NCI-H128 (cell line): Measurements from ENCODE around the gene GREB1.

Experiments used
- DNase-seq: peaks from one replicate; lab custom pipeline; 2025; ENCODE audit not compliant: unreplicated experiment; lab: John Stamatoyannopoulos, UW

The GREB1 gene

DNA sequence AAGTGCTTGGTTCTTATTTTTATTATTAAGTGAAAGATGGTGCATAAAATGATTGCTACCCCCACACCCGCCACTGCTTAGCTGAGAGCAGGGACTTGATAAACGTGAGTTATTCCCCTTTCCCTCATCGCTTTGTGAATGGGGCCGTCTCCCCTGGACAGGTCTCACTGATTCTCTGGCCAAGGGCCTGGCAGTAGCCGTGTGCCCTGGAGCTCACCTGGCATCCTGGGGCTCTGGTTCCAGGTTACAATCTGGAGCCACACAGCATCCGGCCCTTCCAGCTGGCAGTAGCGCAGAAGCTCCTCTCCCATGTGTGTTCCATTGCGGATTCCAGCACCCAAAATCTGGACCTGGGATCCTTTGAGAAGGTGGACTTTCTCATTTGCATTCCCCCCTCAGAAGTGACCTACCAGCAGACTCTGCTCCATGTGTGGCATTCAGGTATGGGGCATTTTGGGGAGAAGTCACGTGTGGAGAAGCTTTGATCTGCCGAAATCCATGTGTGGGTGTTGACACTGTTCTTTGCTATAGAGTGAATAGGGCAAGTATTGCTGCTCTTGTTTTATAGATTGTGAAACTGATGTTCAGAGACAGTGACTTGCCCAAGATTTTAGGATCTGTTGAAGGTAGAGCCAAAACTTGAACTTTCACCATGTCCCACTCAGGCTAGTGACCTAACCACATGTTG is 63.8 kb downstream of the GREB1 start:
- no peak for DNase-seq

- DNase-seq: no peak
Observed at GRCh38 chr2:11598228-11598731, 64.4 kb downstream of the GREB1 start.

- no peak for DNase-seq
Observed at GRCh38 chr2:11602563-11603204, 68.8 kb downstream of the GREB1 start.

DNA sequence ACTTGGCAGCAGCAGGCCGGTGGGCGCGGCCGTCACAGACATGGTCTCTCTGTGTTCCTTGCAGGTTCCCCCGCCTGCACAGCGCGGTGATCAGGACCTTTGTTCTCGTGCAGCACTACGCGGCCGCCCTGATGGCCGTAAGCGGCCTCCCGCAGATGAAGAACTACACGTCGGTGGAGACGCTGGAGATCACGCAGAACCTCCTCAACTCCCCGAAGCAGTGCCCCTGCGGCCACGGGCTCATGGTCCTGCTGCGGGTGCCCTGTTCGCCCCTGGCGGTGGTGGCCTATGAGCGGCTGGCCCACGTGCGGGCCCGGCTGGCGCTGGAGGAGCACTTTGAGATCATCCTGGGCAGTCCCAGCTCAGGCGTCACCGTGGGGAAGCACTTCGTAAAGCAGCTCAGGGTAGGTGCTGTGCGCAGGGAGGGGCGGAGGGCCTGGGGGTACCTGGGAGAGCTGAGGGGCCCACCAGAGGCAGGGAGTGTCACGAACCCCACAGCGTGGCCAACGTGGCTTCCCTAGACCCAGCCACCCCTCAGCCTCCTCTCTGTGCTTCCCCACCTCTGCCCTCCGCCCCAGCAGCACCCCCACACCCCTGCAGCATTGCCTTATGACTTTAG is 76.9 kb downstream of the GREB1 start:
- no peak for DNase-seq

DNA sequence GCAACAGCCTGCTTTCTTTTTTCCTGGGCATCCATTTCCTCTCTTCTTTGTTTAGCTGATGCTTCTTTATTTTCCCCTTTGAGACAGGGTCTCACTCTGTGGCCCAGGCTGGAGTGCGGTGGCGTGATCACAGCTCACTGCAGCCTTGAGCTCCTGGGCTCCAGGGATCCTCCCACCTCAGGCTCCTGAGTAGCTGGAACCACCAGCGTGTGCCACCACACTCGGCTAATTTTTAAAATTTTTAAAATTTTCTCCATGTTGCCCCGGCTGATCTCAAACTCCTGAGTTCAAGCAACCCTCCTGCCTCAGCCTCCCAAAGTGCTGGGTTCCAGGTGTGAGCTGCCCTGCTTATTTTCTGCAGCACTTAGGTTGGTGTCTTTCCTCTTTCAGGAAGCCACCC is 77.4 kb downstream of the GREB1 start:
- DNase-seq: no peak

GRCh38 chr2:11612553-11613215 is 78.8 kb downstream of the GREB1 start:
- no peak for DNase-seq

GRCh38 chr2:11613297-11613696 is 79.5 kb downstream of the GREB1 start:
- no peak for DNase-seq

GRCh38 chr2:11615209-11615608 is 81.4 kb downstream of the GREB1 start:
- DNase-seq: no peak

DNA sequence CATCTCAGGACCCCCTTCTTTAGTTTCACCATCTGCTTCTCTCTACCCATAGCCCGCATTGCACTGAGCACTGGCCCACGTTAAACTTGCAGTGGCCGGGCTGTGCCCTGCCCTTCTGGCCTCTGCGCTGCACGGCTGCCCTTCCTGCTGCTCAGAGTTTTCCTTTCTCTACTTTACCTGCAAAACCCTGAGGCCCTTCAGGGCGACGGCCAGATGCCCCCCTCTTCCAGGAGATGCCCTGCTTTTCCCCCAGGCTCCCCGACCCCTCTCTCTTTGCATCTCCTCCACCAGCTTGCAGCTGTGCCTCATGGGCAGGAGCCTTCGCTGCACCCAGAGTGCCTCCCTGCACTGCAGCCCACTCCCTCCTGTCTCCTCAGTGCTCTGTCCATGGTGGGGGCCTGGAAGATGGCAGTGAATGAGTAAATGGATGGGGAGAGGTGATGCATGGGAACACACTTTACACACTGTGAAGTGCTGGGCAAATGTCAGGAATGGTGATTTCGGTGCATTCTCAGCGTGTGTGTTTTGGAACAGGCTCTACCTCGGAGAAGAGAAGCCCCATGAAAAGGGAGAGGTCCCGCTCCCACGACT is 82.3 kb downstream of the GREB1 start:
- DNase-seq: no peak

- DNase-seq: no peak
Observed at GRCh38 chr2:11616851-11617415, 83.1 kb downstream of the GREB1 start.

- no peak for DNase-seq
Observed at GRCh38 chr2:11617527-11617926, 83.7 kb downstream of the GREB1 start.

DNA sequence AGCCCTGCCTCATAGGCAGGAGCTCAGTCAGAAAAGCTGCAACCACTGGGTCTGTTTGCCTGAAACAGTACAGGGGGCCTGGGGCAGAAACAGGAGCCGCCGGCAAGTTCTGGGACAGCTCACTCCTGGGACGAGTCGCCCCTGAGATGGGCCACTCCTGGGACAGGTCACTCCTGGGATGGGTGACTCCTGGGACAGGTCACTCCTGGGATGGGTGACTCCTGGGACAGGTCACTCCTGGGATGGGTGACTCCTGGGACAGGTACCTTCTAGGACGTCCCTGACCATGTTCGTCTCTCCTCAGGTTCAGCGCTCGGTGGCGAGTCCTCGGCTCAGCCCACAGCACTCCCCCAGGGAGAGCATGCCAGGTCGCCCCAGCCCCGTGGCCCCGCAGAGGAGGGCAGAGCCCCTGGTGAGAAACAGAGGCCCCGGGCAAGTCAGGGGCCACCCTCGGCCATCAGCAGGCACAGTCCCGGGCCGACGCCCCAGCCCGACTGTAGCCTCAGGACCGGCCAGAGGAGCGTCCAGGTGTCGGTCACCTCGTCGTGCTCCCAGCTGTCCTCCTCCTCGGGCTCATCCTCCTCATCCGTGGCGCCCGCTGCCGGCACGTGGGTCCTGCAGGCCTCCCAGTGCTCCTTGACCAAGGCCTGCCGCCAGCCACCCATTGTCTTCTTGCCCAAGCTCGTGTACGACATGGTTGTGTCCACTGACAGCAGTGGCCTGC is 84.3 kb downstream of the GREB1 start:
- no peak for DNase-seq

GRCh38 chr2:11618708-11619062 is 84.8 kb downstream of the GREB1 start:
- DNase-seq: no peak

DNA sequence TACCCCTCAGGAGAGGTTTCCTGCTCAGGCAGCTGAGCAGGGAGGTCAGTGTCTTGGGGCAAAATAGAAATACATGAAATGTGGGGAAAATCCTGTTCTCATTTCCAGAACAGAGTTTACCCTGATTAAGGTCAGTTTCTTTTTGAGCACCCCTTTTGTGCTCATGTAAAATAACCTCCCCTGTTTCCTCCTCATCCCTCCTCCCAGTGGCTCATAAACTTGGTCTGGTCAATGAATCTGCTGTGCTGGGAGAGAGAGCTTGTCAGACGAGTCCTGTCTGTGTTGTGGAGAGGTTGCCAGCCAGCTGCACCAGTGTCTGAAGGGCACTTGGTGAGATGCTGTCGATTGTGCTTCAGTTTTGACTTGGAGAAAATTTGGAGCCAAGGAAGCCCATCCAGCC is 87.6 kb downstream of the GREB1 start:
- DNase-seq: no peak

DNA sequence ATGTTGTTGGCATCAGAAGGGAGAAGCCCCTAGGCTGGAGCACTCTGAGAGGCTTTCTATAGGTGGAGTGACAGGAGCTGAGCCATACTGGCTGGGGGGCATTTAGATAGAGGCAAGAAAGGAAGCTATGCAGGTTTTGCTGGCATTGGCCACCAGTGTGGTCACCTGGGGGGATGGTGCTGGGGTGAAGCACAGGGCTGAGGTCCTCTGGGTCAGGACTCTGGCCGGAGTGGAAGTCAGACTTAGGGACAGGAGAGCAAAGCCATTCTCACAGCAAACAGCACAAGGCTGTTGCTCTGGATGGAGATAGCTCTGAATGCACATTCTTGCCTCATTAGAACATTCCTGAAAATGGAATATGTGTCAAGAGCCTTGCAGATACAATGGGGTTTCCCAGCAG is 88.8 kb downstream of the GREB1 start:
- no peak for DNase-seq

DNA sequence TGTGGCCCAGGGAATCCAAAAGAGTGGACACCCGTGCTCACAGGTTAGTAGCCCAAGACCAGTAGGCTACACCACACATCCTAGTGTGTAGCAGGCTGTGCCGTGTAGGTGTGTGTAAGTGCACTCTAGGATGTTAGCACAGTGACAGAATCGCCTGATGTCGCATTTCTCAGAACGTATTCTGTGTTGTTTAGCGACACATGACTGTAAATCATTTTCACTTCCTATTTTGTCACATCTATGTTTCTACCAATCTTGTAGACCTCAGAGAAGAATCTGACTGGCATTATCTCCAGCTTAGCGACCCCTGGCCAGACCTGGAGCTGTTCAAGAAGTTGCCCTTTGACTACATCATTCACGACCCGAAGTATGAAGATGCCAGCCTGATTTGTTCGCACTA is 91.0 kb downstream of the GREB1 start:
- no peak for DNase-seq

DNA sequence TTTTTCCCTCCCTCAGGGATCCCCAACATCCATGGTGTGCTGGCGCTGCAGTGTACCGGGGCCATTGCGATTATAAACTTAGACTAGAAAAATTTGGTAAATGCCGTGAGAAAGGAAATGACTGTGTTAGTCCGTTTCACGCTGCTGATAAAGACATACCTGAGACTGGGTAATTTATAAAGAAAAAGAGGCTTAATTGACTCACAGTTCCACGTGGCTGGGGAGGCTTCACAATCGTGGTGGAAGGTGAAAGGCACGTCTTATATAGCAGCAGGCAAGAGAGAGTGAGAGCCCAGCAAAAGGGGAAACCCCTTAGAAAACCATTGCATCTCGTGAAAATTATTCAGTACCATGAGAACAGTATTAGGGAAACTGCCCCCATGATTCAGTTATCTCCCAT is 91.8 kb downstream of the GREB1 start:
- DNase-seq: no peak

- DNase-seq: no peak
Observed at GRCh38 chr2:11628675-11629074, 94.8 kb downstream of the GREB1 start.

- DNase-seq: no peak
Observed at GRCh38 chr2:11629215-11629614, 95.4 kb downstream of the GREB1 start.

DNA sequence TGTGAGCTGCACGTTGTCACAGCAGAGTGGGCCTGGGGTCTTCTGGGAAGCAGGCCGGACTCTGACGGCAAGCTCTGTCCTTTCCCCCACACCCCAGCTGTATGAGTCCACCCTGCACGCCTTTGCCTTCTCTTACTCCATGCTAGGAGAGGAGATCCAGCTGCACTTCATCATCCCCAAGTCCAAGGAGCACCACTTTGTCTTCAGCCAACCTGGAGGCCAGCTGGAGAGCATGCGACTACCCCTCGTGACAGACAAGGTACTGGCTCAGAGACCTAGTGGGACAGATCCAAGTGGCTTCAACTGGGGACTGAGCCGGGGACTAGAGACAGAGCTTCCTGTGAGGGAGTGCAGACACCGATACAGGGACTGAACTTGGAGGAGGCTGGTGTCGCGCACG is 96.0 kb downstream of the GREB1 start:
- DNase-seq: no peak

DNA sequence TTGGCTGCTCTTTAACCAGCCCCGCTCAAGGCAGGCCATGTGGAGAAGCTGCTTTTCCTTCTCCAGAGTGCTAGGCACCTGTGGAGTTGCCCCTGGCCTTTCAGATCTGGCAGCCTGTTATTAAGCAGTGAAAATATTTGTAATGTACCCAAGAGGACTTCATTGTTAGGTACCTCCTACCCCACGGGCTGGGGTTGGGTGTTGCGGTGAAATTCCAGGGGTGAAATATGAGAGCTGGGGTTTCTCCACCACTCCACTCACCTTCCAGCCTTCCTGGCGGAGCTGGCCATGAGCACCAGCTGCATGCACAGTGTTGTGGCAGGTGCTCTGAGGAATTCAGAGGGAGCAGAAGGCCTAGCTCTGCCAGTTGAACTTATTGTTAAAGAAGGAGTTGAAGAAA is 97.0 kb downstream of the GREB1 start:
- DNase-seq: no peak
